C4-2B (cell line): Measurements from ENCODE around the gene HNRNPU.

ENCODE experiments used
- CTCF ChIP-seq: fragments of 450-650 bp; conservative IDR thresholded peaks from 2 replicates; pipeline ENCODE4 v1.5.1; 2017; ENCODE audit warnings: mild to moderate bottlenecking
- ZFX ChIP-seq: fragments of 450-650 bp; IDR thresholded peaks from 2 replicates; pipeline ENCODE4 v1.6.1; 2017

- TF ChIP-seq CTCF (no peak), ZFX (no peak)
These were observed 4.3 kb downstream of the HNRNPU start for GRCh38 chr1:244860078-244860477.
